GM18519 (cell line): ENCODE measurements around the gene TTYH3.
"Not testable (repeated sequence)": the region's sequence is repeated elsewhere in the genome, so short reads cannot be mapped to it uniquely, and the experiment has no call there.

Experiments
- ATAC-seq: cut with Tn5 transposase; IDR thresholded peaks from one replicate; pipeline ENCODE4 v1.9.1; 2021; ENCODE audit warnings: mild to moderate bottlenecking, moderate library complexity; ENCODE audit not compliant: unreplicated experiment, low FRiP score

TTYH3 gene

DNA sequence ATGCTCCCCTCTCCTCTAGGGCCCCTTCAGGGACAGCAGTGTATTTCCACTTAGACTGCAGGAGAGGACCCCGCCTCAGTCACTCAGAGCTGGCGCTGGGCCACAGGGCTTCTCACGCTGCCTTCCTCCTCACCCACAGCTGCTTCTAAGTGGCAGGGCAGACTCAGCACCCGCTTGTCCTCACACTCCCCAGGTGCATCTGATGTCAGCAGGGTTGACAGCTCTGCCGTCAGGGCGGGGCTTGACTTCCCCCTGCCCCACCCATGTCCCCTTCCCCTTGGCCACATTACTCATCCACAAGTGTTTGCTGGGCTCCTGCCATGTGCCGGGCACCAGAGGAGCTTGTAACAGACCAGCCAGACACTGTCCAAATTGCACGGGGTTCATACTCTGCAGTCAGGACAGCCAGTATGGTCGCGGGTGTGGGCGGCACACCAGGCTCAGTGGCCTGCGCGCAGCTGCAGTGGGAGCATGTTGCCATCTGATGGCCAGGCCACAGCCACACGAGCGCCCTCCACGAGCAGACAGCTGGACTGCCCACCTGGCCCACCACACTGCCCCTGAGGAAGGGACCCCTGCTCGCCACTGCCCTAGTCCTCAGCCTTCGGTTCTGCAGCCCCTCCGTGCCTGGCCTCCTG is 29.3 kb upstream of the TTYH3 start:
- ATAC-seq, result no peak

- no peak for ATAC-seq
Observed at GRCh38 chr7:2603044-2603965, 28.5 kb upstream of the TTYH3 start.

DNA sequence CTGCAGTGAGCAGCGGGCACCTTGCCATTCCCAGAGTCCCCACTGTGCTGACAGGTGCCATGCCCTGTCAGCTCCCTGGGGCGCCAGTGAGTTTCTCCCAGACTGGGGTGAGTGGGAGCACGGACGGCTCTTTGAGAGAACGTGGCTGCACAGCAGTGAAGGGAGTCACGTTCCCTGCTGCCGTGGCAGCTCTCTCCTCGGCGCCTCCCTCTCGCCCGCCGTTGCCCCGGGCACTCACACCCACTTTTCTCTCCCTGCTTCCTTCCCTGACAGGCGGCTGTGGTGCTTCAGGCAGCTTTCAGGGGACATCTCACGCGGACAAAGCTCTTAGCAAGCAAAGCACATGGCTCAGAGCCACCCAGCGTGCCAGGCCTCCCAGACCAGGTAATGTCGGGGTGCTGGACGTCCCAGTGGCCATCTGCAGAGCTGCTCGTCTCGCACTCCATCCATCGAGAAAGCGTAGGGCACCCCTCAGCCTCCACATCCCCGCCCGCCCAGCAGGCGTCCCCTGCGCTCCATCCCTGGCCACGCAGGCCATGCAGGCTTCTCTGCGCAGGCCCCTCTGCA is 27.1 kb upstream of the TTYH3 start:
- no peak for ATAC-seq

GRCh38 chr7:2605608-2606538 is 25.9 kb upstream of the TTYH3 start:
- ATAC-seq, result no peak

DNA sequence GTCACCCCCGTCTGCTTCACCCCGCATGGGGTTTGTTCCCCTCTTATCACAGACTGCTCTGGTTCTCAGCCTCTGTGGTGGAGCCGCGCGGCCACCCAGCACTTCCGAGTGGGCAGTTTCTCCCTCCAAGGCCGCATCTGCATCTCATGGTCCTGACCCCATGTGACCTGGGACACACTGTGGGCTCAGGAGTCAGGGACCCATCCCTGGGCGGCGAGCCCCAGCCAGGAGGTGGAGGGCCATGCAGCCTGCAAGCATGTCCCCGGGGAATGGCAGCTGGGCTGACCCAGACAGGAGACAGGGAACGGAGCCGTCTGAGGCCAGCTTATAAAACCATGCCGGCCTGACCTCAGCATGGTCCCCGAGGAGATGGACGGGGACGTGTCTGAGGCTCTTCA is 25.2 kb upstream of the TTYH3 start:
- no peak for ATAC-seq

DNA sequence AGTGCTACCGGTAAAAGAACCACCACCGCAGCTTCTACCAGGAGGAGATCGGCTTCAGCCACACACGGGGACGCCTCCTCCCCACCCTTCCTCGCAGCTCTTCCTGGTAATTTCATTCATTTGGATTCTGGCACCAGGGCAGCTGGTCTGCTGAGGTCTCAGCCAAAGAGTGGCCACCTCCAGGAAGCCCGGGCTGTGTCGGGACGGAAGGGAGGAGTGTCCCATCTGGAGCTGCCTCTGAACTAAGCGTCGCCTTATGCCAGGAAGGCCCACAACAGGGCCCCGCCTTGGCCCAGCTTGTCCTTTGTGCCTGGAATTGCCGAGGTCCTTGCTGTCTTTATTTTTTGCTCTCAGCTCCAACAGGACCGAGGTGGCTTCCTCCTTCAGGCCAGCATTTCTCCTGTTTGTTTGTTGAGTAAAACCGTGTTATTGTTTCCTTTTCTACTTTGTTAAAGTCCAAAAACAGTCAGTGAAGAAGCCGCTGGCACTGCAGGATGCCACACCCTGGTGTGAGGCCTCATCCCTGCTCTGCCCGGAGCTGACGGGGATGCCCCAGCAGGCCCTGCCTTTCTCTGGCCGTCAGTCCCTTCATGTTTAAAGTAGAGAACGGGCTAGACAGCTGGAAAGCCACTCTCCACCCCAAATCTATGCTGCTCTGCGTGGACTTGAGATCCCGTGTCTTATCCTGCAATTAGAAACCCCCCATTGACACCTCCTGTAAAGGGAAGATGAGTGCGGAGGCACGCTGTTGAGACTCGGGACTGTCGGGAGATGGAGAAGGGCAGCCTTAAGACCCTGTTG is 24.5 kb upstream of the TTYH3 start:
- no peak for ATAC-seq

- no peak for ATAC-seq
Observed at GRCh38 chr7:2607923-2608904, 23.6 kb upstream of the TTYH3 start.

- no peak for ATAC-seq
Observed at GRCh38 chr7:2608921-2609411, 22.8 kb upstream of the TTYH3 start.

GRCh38 chr7:2609646-2610045 is 22.1 kb upstream of the TTYH3 start:
- ATAC-seq, result not testable (repeated sequence)

GRCh38 chr7:2610466-2610865 is 21.3 kb upstream of the TTYH3 start:
- ATAC-seq, result no peak

DNA sequence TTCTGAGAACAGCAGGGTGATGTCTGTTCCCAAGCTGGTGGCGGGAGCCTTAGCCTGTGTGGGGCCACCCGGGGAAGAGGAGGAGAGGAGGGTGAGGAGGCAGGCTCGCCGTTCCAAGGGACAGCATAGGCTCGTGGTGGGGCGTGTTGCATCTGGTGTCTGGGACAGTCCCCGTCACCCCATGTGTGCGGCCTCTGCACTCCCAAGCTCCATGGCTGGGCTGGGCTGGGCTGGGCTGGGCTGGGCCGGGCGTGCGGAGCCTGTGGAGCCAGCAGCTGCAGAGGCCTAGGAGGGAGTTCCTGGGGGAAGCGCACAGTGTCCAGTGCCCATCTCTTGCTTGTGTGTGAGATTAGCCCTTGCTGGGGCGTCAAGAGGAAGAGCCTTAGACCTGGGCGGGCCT is 20.9 kb upstream of the TTYH3 start:
- ATAC-seq, result no peak

- no peak for ATAC-seq
Observed at GRCh38 chr7:2611401-2611800, 20.4 kb upstream of the TTYH3 start.

- ATAC-seq, result no peak
Observed at GRCh38 chr7:2611922-2612321, 19.9 kb upstream of the TTYH3 start.

DNA sequence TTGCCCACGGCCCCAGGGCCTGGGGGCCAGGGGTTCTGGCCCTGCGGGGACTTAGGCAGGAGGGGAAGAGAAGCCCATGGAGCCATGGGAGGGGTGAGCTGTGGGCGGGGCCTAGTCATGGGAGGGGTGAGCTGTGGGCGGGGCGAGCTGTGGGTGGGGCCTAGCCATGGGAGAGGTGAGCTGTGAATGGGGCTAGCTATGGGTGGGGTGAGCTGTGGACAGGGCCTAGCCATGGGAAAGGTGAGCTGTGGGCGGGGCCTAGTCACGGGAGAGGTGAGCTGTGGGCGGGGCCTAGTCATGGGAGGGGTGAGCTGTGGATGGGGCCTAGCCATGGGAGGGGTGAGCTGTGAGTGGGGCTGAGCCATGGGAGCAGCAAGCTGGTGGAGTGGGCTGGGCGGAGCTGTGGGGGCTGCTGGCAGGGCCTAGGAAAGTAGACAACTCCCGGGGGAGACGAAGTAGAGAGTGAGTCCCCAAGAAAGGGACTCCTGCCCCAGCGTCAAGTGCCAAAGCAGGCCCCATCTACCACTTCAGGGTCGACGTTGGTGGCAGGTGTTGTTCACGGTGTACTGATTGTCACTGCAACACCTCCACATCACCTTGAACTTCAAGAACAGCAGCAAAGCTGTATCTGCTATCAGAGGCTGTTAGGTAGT is 19.2 kb upstream of the TTYH3 start:
- ATAC-seq, result no peak

- no peak for ATAC-seq
Observed at GRCh38 chr7:2613098-2613930, 18.5 kb upstream of the TTYH3 start.

GRCh38 chr7:2613931-2614600 is 17.7 kb upstream of the TTYH3 start:
- ATAC-seq, result no peak
